ENCODE results near the gene TMTC2.
"Not testable (repeated sequence)": the region's sequence is repeated elsewhere in the genome, so short reads cannot be mapped to it uniquely, and the experiment has no call there.

The TMTC2 gene

DNA sequence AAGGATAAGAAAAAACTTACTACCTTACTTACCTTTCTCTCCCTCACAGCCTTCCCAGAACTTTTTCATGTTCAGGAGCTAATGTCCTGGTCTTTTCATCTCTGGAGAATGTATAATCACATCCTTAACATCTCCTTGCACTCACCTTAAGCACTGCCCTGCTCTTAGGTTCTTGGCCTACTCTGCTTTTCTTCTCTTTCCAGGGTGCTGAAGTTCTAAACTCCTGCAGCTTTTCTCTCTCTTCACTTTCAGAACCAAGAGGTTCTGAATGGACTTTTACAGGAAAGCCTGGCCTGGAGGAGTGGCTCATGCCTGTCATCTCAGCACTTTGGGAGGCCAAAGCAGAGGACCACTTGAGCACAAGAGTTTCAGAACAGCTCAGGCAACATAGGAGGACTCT is 101.9 kb downstream of the TMTC2 start:
- DNase-seq (ENCODE audit: low read depth in 2 of 2): no peak

- DNase-seq (ENCODE audit: low read depth in 2 of 2): no peak
Measured at GRCh38 chr12:82789674-82790073, 103.0 kb downstream of the TMTC2 start.

- DNase-seq (ENCODE audit: low read depth in 2 of 2): no peak
Measured at GRCh38 chr12:82793751-82794281, 107.1 kb downstream of the TMTC2 start.

DNA sequence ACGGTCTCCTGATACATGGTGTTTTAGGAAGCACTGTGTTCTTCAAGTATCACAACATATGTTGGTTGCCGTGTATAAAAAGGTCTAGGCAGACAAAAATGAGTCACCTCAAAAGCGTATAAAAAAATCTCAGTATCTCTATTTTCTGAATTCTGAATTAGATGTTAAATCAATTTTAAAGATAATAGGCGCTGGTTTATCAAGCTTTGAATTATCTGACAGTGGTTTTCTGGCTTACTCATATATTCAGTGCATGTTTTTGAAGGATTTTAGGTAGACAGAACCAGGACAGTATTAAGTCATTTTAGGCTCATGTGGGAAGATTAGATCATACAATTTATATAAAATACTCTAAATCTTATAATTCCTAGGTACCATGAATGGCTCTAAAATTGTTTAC is 110.8 kb downstream of the TMTC2 start:
- no peak for DNase-seq (ENCODE audit: low read depth in 2 of 2)

GRCh38 chr12:82800185-82800584 is 113.5 kb downstream of the TMTC2 start:
- DNase-seq (ENCODE audit: low read depth in 2 of 2): no peak

- no peak for DNase-seq (ENCODE audit: low read depth in 2 of 2)
Measured at GRCh38 chr12:82801951-82802610, 115.4 kb downstream of the TMTC2 start.

DNA sequence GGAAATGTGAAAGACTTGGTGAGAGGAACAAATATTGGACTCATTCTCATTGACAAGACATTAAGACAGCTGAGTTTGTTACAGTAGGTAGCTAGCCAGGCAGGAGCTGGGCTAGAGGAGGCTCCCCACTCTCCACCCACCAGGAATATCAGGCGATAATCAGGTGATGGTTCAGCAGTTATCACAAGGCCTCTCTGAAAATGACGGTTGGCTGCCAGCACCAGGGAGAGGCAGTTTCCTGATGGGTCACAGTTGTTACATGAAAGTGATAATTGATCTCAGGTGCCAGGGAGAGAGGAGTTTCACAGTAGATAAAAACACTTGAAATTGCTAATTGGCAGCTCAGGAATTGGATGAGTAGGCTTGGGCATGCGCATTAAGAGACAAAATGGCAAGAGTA is 116.5 kb downstream of the TMTC2 start:
- DNase-seq (ENCODE audit: low read depth in 2 of 2): no peak

GRCh38 chr12:82804601-82805000 is 117.9 kb downstream of the TMTC2 start:
- DNase-seq (ENCODE audit: low read depth in 2 of 2): no peak

DNA sequence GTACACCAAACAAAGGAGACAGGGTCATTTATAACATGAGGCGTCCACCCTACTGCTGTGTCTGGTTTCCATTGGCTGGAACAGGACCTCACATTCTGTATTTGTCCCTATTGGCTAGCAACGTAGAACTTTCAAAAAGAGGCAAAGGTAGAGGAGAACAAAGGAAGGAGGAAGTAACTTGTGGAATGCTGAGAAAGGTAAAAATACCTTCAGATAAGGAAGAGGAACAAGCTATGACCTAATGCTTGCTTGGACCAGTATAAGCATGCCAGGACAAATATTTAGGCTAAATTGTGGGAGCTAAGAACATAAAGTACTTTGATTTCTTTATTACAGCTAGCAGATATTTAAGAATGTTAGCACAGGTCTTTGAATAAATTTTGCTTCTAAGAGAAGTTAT is 118.3 kb downstream of the TMTC2 start:
- DNase-seq (ENCODE audit: low read depth in 2 of 2): not testable (repeated sequence)

DNA sequence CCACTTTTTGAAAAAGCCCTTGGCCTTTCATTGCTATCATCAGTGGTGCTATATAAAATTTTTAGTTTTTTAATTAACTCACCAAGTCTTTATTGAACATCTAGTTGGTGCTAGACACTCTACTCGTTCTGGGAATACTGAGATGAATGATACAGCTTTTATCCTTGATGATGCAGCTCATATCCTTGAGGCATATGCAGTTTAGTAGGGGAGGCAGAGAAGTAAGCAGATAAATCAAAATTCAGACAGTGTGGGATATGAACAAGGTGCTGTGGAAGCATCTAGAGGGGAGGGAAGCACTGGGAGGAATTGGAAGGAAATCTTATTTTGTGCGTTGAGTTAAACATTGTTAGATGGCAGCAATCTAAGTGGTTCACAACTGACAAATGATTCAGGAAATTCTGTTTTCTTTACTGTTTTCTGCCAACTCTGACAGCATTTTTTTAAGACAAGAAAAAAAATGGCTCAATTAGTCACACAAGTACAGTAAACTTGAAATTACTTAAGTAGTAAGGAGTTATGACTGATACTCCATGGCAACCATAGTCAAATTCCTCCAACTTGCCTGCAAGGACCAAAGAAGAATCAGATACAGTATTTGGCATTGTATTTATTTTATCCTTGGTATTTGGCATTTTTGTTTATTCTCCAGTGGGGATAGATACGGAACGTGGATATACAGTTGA is 119.2 kb downstream of the TMTC2 start:
- DNase-seq (ENCODE audit: low read depth in 2 of 2): no peak

- no peak for DNase-seq (ENCODE audit: low read depth in 2 of 2)
Measured at GRCh38 chr12:82807132-82807737, 120.5 kb downstream of the TMTC2 start.

DNA sequence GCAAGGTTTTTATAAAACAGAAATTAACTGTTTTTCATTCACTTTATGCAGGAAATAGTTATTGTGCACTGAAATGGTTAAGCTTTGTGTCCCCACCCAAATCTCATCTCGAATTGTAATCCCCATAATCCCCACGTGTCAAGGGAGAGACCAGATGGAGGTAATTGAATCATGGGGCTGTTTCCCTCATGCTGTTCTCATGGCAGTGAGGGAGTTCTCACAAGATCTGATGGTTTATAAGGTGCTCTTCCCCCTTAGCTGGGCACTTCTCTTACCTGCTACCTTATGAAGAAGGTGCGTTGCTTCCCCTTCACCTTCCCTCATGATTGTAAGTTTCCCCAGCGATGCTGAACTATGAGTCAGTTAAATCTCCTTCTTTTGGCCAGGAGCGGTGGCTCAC is 123.9 kb downstream of the TMTC2 start:
- no peak for DNase-seq (ENCODE audit: low read depth in 2 of 2)

GRCh38 chr12:82817368-82817767 is 130.7 kb downstream of the TMTC2 start:
- no peak for DNase-seq (ENCODE audit: low read depth in 2 of 2)

DNA sequence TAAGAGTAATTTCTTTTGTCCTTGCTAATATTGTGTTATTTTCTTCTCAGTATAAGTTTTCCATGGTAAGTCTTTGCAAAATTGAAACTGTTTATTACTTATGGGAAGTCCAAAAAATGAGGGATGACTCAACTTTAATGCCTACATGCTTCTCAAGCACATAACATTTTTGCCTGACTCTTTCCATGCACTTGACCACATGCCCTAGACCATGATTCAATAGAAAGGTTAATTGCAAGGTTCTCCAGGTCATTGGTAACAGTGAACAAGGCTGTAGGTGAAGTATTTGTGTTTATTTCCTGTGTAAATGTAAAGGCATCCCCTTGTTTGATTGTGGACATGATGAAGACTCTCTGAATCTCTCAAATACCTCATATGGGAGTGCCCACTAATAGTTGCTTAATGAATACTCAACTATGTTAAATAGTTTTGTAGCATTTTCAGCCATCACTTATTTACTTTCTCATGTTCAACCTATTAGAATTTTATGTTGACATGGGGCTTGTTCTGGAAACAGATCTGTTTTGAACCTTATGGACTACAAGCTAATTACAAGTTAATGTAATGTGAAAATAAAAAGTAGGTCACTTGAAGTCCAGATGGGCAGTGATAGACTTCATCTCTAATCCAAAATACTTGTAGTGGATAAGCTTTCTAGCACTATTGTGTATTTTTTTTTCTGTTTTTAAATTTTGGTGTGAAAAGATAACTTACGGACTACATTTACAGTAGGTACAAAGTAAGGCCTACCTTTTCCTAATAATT is 131.7 kb downstream of the TMTC2 start:
- no peak for DNase-seq (ENCODE audit: low read depth in 2 of 2)

DNA sequence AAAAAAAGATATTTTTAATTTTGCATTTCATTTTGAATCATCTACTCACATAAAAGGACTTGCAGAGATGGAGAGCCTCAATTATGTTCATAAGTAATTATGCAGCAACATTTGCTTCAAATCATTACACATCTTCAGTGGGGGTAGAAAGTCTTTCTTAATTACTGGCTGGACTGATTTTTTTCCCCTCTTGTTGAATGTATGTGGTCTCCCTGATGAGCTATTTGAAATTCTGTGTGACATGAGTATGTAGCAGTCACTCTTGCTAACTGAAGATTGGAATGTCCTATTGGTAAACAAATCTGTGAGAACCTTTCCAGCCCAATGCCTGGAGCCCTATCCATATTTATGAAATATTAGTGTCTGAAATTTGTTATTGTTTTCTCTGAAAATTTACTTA is 139.8 kb downstream of the TMTC2 start:
- DNase-seq (ENCODE audit: low read depth in 2 of 2): no peak

GRCh38 chr12:82832096-82832495 is 145.4 kb downstream of the TMTC2 start:
- DNase-seq (ENCODE audit: low read depth in 2 of 2): no peak

- no peak for DNase-seq (ENCODE audit: low read depth in 2 of 2)
Measured at GRCh38 chr12:82832981-82833380, 146.3 kb downstream of the TMTC2 start.

- DNase-seq (ENCODE audit: low read depth in 2 of 2): no peak
Measured at GRCh38 chr12:82833481-82833880, 146.8 kb downstream of the TMTC2 start.

GRCh38 chr12:82835217-82835616 is 148.5 kb downstream of the TMTC2 start:
- no peak for DNase-seq (ENCODE audit: low read depth in 2 of 2)

DNA sequence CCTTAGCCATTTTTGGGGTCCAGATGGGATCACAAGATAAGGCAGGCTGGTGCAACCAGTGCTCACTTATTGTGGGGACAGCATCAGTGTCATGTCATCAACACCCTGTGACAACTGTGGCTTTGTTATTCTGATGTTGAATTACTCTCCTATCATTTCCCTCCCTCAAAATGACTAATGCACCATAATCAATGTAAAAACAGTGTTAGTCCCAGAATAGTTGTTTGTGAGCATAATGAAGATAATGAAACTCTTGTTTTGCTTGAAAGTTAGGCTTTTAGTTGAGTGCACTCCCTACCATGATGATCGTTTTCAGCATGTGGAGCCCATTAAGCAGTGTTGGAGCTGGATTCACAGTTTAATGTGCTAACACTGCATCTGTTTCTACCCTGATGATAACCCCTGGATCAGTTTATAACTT is 151.4 kb downstream of the TMTC2 start:
- no peak for DNase-seq (ENCODE audit: low read depth in 2 of 2)

- DNase-seq (ENCODE audit: low read depth in 2 of 2): no peak
Measured at GRCh38 chr12:82838827-82839226, 152.1 kb downstream of the TMTC2 start.

- no peak for DNase-seq (ENCODE audit: low read depth in 2 of 2)
Measured at GRCh38 chr12:82839796-82840195, 153.1 kb downstream of the TMTC2 start.

Data from stimulated activated CD4-positive, alpha-beta T cell treated with anti-CD3 and anti-CD28 coated beads, Interleukin-12 subunit alpha, Interleukin-12 subunit beta, amount 100 ng/mL, for 24 hours (primary cell).